ENCODE data around the gene ADGRG3.

The ADGRG3 gene

GRCh38 chr16:57698812-57699405 is 30.8 kb downstream of the ADGRG3 start:
- Histone ChIP-seq H3K4me1 (ENCODE audit: control insufficient read depth in 1 of 2, insufficient read depth in 2 of 2, low read length in 2 of 2) (no peaks in the 10 kb centered on the region), H3K27me3 (ENCODE audit: low read depth, low read length) (no peaks in the 10 kb centered on the region), H3K36me3 (ENCODE audit: control insufficient read depth in 1 of 2, insufficient read depth in 2 of 2, low read length in 2 of 2) (no peaks in the 10 kb centered on the region), H3K9me3 (ENCODE audit: control insufficient read depth in 1 of 2, low read length in 2 of 2) (no peaks in the 10 kb centered on the region), H3K4me3 (ENCODE audit: low read depth in 1 of 2, low read length in 2 of 2) (no peak overlapping the region), H3K27ac (ENCODE audit: low read length) (no peak overlapping the region)

DNA sequence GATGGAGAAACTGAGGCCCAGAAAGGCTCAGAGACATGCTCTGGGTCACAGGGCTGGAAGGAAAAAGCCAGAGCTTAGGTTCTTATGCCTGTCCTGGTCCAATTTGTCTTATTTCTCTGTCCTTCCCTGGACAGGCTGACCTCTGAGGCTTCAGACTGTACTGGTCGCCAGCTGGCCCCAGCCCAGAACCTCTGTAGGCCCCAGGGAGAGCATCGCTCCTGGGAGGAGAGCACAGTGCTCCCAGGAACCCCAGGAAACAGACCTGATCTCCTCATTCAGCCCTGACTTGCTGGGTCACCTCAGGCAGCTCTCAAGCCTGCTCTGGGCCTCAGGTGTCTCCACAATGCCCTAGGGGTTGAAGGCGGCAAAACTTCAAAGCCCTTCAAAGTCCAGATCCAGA is 31.4 kb downstream of the ADGRG3 start:
- Histone ChIP-seq H3K27ac (ENCODE audit: low read length) (no peak overlapping the region), H3K36me3 (ENCODE audit: control insufficient read depth in 1 of 2, insufficient read depth in 2 of 2, low read length in 2 of 2) (no peaks in the 10 kb centered on the region), H3K27me3 (ENCODE audit: low read depth, low read length) (no peaks in the 10 kb centered on the region), H3K9me3 (ENCODE audit: control insufficient read depth in 1 of 2, low read length in 2 of 2) (no peaks in the 10 kb centered on the region), H3K4me3 (ENCODE audit: low read depth in 1 of 2, low read length in 2 of 2) (no peak overlapping the region), H3K4me1 (ENCODE audit: control insufficient read depth in 1 of 2, insufficient read depth in 2 of 2, low read length in 2 of 2) (no peaks in the 10 kb centered on the region)

- Histone ChIP-seq H3K36me3 (ENCODE audit: control insufficient read depth in 1 of 2, insufficient read depth in 2 of 2, low read length in 2 of 2) (no peaks in the 10 kb centered on the region), H3K4me1 (ENCODE audit: control insufficient read depth in 1 of 2, insufficient read depth in 2 of 2, low read length in 2 of 2) (no peaks in the 10 kb centered on the region), H3K4me3 (ENCODE audit: low read depth in 1 of 2, low read length in 2 of 2) (no peak overlapping the region), H3K27ac (ENCODE audit: low read length) (no peak overlapping the region), H3K27me3 (ENCODE audit: low read depth, low read length) (no peaks in the 10 kb centered on the region), H3K9me3 (ENCODE audit: control insufficient read depth in 1 of 2, low read length in 2 of 2) (no peaks in the 10 kb centered on the region)
Observed at GRCh38 chr16:57699899-57700298, 31.8 kb downstream of the ADGRG3 start.

DNA sequence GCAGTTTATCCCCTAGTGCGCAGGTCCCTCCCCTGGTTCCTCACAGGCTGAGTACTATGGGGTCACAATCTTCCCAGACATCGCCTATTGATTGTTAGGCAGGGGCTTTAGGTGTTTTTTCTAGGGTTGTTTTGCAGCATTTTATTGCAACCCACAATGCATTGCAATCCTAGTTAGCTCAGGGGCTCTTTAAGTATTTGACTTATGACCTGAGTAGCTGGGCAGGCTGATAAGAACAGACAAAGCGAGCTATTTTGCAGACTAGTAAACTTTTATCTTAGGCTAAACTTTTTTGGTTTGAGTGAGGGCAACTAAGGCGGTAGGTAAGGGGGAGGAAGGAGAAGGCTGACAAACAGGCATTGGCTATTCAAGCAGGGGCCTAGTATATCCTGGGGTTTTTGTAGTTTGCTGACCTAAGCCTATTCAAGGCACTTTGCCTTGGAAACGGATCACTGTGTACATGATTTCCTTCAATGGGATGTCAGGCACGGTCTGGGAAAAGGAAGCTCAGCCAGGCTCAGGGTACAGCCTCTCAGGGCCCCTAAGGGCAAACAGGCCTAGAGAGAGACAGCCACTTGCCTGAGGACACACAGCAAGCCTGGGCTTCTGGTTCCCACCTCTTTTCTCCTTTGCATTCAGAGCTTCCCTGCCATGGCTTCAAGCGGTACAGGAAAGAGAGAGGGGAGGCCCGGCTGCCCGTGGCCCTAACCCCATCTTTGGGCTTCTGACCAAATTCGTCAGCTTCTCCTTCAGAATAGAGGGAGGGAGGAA is 32.9 kb downstream of the ADGRG3 start:
- Histone ChIP-seq H3K27me3 (ENCODE audit: low read depth, low read length) (no peaks in the 10 kb centered on the region), H3K9me3 (ENCODE audit: control insufficient read depth in 1 of 2, low read length in 2 of 2) (no peaks in the 10 kb centered on the region), H3K4me1 (ENCODE audit: control insufficient read depth in 1 of 2, insufficient read depth in 2 of 2, low read length in 2 of 2) (no peaks in the 10 kb centered on the region), H3K4me3 (ENCODE audit: low read depth in 1 of 2, low read length in 2 of 2) (no peak overlapping the region), H3K36me3 (ENCODE audit: control insufficient read depth in 1 of 2, insufficient read depth in 2 of 2, low read length in 2 of 2) (no peaks in the 10 kb centered on the region), H3K27ac (ENCODE audit: low read length) (no peak overlapping the region)

GRCh38 chr16:57701759-57702371 is 33.8 kb downstream of the ADGRG3 start:
- H3K9me3 ChIP-seq (ENCODE audit: control insufficient read depth in 1 of 2, low read length in 2 of 2) = no peaks in the 10 kb centered on the region
- no peak overlapping the region for H3K27ac ChIP-seq (ENCODE audit: low read length)
- no peaks in the 10 kb centered on the region for H3K4me1 ChIP-seq (ENCODE audit: control insufficient read depth in 1 of 2, insufficient read depth in 2 of 2, low read length in 2 of 2)
- H3K27me3 ChIP-seq (ENCODE audit: low read depth, low read length) = no peaks in the 10 kb centered on the region
- no peak overlapping the region for H3K4me3 ChIP-seq (ENCODE audit: low read depth in 1 of 2, low read length in 2 of 2)
- no peaks in the 10 kb centered on the region for H3K36me3 ChIP-seq (ENCODE audit: control insufficient read depth in 1 of 2, insufficient read depth in 2 of 2, low read length in 2 of 2)

- H3K27ac ChIP-seq (ENCODE audit: low read length) = no peak overlapping the region
- H3K9me3 ChIP-seq (ENCODE audit: control insufficient read depth in 1 of 2, low read length in 2 of 2) = no peaks in the 10 kb centered on the region
- H3K27me3 ChIP-seq (ENCODE audit: low read depth, low read length) = no peaks in the 10 kb centered on the region
- no peak overlapping the region for H3K4me3 ChIP-seq (ENCODE audit: low read depth in 1 of 2, low read length in 2 of 2)
- H3K4me1 ChIP-seq (ENCODE audit: control insufficient read depth in 1 of 2, insufficient read depth in 2 of 2, low read length in 2 of 2) = no peaks in the 10 kb centered on the region
- H3K36me3 ChIP-seq (ENCODE audit: control insufficient read depth in 1 of 2, insufficient read depth in 2 of 2, low read length in 2 of 2) = no peaks in the 10 kb centered on the region
Observed at GRCh38 chr16:57703416-57704010, 35.4 kb downstream of the ADGRG3 start.

DNA sequence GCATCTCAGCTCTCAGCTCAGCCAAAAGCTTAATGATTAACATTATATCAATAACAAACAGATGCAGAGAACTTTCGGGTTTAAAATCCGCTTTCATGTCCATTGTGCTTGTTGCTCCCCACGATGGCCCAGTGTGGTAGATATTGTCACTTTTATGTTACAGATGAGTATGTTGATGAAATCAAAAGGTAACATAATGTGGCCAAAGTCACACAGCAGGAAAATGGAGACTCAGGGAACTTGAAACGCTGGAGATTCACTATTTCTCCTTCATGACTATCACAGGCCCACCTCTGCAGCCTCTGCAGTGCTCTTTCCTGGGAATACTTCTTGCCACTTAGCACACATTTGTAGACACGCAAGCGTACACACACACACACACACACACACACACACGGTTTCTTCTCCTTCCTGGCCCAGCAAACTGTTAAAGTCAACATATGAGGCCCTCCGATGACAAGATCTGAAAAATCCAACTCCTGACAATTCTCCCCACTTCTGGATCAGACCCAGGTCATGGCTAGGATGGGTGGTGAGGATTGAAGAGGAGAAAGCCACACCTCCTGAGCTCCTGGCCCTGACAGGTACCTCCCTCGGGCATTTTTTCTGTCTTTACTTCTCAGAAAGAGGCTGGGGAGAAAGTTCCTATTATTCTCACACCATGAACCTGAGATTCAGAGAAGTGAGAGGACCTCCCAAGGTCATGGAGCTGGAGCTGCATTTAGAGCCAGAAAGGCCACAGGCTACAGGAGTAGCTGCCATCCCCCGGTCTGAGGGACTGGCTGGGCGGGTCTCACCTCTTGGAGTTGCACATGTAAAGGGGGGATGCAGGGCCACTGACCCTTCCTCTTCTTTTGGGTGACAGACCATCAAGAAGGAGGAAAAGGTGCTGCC is 36.2 kb downstream of the ADGRG3 start:
- Histone ChIP-seq H3K4me1 (ENCODE audit: control insufficient read depth in 1 of 2, insufficient read depth in 2 of 2, low read length in 2 of 2) (no peaks in the 10 kb centered on the region), H3K36me3 (ENCODE audit: control insufficient read depth in 1 of 2, insufficient read depth in 2 of 2, low read length in 2 of 2) (no peaks in the 10 kb centered on the region), H3K4me3 (ENCODE audit: low read depth in 1 of 2, low read length in 2 of 2) (no peak overlapping the region), H3K27me3 (ENCODE audit: low read depth, low read length) (no peaks in the 10 kb centered on the region), H3K27ac (ENCODE audit: low read length) (no peak overlapping the region), H3K9me3 (ENCODE audit: control insufficient read depth in 1 of 2, low read length in 2 of 2) (no peaks in the 10 kb centered on the region)

DNA sequence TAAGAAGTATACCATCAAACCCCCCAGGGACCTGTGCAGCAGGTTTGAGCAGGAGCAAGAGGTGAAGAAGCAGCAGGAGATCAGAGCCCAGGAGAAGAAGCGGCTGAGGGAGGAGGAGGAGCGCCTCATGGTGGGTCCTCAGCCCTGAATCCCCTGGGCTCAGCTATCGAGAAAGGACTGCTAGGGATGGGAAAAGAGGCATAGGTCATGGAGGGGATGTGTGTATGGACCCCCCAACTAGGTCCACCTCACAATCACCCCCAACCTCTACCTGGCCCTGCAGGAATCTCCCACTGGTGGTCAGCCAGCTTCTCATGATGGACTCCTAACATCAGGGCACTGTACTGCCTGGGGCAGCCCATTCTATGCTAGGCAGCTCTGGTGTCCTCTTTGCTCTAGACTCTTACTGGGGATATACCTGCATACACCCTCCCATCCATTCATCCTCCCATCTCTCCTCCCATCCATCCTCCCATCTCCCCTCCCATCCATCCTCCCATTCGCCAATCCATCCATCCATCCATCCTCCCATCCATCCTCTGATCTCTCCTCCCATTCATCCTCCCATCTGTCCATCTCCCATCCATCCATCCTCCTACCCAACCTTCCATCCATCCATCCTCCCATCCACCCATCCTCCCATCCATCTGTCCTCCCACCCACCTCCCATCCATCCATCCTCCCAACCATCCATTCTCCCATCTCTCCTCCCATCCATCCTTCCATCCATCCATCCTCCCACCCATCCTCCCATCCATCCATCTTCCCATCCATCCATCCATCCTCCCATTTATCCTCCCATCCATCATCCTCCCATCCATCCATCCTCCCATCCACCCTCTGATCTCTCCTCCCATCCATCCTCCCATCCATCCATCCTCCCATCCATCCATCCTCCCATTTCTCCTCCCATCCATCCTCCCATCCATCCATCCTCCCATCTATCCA is 37.1 kb downstream of the ADGRG3 start:
- no peaks in the 10 kb centered on the region for H3K4me1 ChIP-seq (ENCODE audit: control insufficient read depth in 1 of 2, insufficient read depth in 2 of 2, low read length in 2 of 2)
- no peak overlapping the region for H3K4me3 ChIP-seq (ENCODE audit: low read depth in 1 of 2, low read length in 2 of 2)
- H3K27ac ChIP-seq (ENCODE audit: low read length) = no peak overlapping the region
- H3K9me3 ChIP-seq (ENCODE audit: control insufficient read depth in 1 of 2, low read length in 2 of 2) = no peaks in the 10 kb centered on the region
- H3K27me3 ChIP-seq (ENCODE audit: low read depth, low read length) = no peaks in the 10 kb centered on the region
- no peaks in the 10 kb centered on the region for H3K36me3 ChIP-seq (ENCODE audit: control insufficient read depth in 1 of 2, insufficient read depth in 2 of 2, low read length in 2 of 2)

DNA sequence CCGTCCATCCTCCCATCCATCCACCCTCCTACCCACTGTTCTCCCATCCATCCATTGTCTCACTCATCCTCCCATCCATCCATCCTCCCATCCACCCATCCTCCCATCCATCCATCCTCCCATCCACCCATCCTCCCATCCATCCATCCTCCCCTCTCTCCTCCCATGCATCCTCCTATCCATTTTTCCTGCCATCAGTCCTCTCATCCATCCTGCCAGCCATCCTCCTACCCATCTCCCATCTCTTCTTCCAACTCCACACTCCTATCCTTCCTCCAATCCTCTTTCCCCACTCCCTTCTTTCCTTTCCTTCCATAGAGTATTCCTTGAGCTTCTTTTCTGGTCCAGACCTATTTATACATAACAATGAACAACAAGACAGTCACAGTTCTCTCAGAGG is 38.6 kb downstream of the ADGRG3 start:
- no peak overlapping the region for H3K27ac ChIP-seq (ENCODE audit: low read length)
- no peaks in the 10 kb centered on the region for H3K27me3 ChIP-seq (ENCODE audit: low read depth, low read length)
- H3K9me3 ChIP-seq (ENCODE audit: control insufficient read depth in 1 of 2, low read length in 2 of 2) = no peaks in the 10 kb centered on the region
- H3K4me3 ChIP-seq (ENCODE audit: low read depth in 1 of 2, low read length in 2 of 2) = no peak overlapping the region
- H3K4me1 ChIP-seq (ENCODE audit: control insufficient read depth in 1 of 2, insufficient read depth in 2 of 2, low read length in 2 of 2) = no peaks in the 10 kb centered on the region
- H3K36me3 ChIP-seq (ENCODE audit: control insufficient read depth in 1 of 2, insufficient read depth in 2 of 2, low read length in 2 of 2) = no peaks in the 10 kb centered on the region

DNA sequence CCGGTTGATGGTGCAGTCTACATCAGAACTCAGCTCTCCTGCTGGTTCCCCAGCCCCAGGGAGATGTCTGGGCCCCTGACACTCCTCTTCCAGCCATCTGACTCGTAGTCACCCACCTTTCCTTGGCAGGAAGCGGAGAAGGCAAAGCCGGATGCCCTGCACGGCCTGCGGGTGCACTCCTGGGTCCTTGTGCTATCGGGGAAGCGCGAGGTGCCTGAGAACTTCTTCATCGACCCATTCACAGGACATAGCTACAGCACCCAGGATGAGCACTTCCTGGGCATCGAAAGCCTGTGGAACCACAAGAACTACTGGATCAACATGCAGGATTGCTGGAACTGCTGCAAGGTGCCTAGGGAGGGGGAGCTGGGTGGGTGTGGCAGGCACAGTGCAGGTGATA is 39.2 kb downstream of the ADGRG3 start:
- Histone ChIP-seq H3K4me3 (ENCODE audit: low read depth in 1 of 2, low read length in 2 of 2) (no peak overlapping the region), H3K4me1 (ENCODE audit: control insufficient read depth in 1 of 2, insufficient read depth in 2 of 2, low read length in 2 of 2) (no peaks in the 10 kb centered on the region), H3K27me3 (ENCODE audit: low read depth, low read length) (no peaks in the 10 kb centered on the region), H3K9me3 (ENCODE audit: control insufficient read depth in 1 of 2, low read length in 2 of 2) (no peaks in the 10 kb centered on the region), H3K27ac (ENCODE audit: low read length) (no peak overlapping the region), H3K36me3 (ENCODE audit: control insufficient read depth in 1 of 2, insufficient read depth in 2 of 2, low read length in 2 of 2) (no peaks in the 10 kb centered on the region)
